GM12892 (cell line): Measurements from ENCODE around the gene MOK.

Experiments used
- POLR2A ChIP-seq: IDR thresholded peaks from 2 replicates; pipeline ENCODE4 v1.6.1; 2011; ENCODE audit warnings: low read depth, low read length, control low read depth
- POLR2AphosphoS5 ChIP-seq: IDR thresholded peaks from 2 replicates; pipeline ENCODE4 v1.6.1; 2011; ENCODE audit warnings: low read depth, low read length, control low read depth

DNA sequence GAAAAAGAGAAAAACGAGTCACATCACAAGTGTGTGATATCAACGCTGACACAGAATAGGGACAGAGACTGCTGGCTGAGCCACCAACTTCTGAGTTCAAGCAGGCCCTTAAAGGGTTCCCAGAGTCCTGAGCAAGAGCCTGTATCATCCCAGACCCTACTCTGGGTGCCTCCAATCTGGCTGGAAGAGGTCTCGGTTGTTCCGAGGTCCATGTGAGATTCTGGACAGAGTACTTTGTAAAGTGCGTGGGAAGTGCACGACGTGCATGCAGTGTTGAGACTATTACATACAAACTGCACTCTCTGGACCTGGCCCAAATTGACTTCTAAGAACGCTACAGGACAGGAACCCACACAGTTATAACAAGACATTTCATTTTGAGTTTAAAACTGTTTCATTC lies 40.6 kb downstream of the MOK start:
- TF ChIP-seq POLR2AphosphoS5 (no peak), POLR2A (no peak)
